GM18519 (cell line): ENCODE results near the gene UBE2D3.
"Not testable (repeated sequence)": the region's sequence is repeated elsewhere in the genome, so short reads cannot be mapped to it uniquely, and the experiment has no call there.

Source experiments
- ATAC-seq: cut with Tn5 transposase; IDR thresholded peaks from one replicate; pipeline ENCODE4 v1.9.1; 2021; ENCODE audit warnings: mild to moderate bottlenecking, moderate library complexity; ENCODE audit not compliant: unreplicated experiment, low FRiP score

UBE2D3 gene

DNA sequence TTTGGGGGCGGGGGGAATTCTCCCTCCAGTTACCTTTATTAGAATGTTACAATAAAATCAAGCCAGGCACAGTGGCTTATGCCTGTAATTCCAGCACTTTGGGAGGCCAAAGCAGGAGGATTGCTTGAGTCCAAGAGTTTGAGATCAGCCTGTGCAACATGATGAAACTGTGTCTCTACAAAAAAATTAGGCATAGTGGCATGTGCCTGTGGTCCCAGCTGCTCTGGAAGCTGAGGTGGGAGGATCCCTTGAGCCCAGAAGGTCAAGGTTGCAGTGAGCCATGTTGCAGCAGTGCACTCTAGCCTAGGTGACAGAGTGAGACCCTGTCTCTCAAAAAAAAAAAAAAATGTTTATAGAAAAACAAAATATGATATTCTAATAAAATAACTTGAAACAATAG lies 5.3 kb upstream of the UBE2D3 start:
- ATAC-seq = no peak

DNA sequence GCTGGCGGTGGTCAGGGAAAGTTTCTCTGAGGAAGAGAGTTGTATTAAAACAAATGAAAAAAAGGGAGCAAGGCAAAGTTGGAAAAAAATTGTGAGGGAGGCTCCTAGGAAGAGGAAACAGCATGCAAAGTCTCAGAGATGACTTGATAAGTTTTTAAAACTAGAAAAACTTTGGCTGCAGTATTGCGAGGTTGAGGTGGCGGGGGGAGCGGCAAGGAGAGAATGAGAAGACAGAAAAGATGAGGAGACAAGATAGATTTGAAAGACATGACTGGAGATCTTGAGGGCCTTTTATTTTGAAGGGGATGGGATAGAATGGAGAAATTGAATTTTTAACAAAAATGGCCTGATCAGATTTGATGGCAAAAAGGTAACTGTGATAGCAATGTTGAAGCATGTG lies 4.8 kb upstream of the UBE2D3 start:
- no peak for ATAC-seq

GRCh38 chr4:102829803-102830202 lies 2.5 kb upstream of the UBE2D3 start:
- ATAC-seq = no peak

- ATAC-seq = no peak
These were observed 1.1 kb upstream of the UBE2D3 start for GRCh38 chr4:102828497-102828808.

DNA sequence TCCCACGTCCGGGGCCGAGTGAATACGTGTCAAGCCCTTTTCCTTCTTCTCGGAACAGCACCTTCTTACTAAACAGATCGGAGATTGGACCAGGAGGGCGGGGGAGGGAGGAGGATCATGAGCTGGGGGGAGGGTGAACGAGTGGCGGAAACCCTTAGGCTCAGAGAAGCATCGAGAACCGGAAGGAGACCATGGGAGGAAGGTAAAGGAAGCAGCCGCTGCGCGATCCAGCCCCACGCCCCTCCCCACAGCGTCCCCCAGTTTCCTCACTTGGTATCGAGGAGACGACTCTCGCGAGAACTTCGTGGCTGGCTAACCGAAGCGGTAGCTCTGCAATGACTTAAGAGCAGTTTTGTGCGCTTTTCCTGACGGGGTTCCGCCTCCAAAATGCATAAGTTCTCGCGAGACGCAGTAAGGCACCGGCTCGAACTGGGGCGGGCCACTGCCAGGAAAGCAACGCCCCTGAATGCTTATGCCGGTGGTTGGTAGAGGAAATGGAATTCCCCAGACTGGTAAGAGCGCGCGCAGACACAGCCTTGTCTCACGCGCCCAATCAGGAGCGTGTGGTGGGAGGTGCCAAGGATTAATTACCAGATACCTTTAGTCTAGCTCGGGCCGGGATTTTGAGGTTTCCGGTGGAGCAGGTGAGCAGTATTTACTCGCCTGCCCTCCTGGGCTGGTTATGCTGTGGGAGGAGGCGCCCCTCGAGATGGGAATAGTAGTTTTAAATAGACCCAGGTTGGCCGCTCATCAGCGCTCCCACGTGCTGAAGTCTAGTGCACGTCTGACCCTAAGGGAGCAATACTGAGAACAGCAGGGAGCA lies 534 bp upstream of the UBE2D3 start:
- peak; percentile 83 for ATAC-seq

DNA sequence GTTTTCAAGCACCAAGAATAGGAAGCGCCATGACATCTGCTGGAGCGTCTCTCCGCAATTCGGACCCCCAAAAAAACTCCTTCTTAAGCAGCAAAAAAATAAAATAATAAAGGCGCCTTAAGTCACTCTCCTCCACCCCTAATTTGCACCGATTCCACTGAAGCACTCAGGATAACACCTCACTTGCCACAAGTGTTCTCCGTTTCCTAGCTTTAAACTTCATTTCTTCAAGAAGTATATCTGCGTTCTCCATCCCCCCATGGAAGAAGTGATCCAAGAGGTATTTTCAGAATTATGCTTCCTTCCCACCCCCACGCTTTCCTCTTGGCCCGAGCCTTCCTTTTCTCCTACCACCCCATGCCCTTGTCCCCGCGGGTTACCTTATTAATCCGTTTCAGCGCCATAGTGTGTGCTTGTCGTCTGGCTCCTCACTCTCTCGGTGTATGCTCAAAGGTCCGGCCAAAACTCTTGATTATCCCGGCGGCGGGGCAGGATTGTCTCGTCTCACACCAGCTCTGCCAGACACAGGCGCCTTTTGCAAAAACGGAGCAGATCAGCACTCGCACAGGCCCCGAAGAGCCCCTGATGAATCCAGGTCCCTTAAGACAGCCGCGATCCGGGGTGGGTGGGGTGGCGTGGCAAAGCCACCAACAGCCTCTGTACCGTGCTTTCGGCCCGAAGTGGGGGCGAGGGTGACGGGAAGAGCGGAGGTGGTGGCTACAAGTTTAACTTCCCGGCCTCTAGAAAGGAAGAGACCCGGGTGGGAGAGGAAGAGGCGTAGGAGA lies 1.1 kb downstream of the UBE2D3 start:
- no peak for ATAC-seq

- ATAC-seq = no peak
These were observed 1.9 kb downstream of the UBE2D3 start for GRCh38 chr4:102825261-102826091.

GRCh38 chr4:102824398-102824797 lies 3.0 kb downstream of the UBE2D3 start:
- ATAC-seq = no peak

- no peak for ATAC-seq
These were observed 3.5 kb downstream of the UBE2D3 start for GRCh38 chr4:102823897-102824296.

GRCh38 chr4:102823464-102823863 lies 3.9 kb downstream of the UBE2D3 start:
- no peak for ATAC-seq

DNA sequence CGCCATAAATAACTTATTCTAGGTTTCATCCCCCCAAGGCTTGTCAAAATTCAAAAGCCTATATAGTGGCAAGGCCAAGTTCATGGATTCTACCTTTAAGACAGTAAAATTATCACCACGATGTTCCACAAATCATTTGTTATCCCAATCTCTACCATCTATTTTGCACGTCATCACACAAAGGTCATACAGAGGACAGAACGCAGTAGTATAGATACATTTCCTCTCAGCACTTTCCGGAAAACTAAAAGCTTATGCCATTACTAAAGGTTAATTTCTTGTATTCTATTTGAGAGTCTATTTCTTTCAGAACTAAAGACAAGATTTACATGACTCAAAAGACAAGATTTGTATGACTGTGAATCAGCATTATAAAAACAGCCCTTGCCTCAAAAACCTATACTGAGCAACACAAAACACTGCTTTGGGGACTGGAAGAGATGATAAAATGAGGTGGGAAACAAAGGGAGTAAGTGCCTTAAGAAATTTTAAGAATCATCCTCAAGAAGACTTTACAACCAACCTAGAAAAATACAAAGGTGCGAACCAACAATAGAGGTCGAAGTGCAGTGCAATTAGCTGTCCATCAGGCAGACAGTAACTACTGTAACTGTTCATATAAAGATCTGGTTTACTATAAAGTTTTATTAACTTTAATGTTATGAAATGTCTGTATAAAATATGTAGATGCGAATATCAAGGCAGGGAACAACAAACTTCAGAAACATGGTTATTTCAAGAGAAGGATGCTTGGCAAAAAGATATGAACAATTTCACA lies 7.6 kb downstream of the UBE2D3 start:
- ATAC-seq = no peak

- ATAC-seq = not testable (repeated sequence)
These were observed 8.3 kb downstream of the UBE2D3 start for GRCh38 chr4:102819100-102819499.

DNA sequence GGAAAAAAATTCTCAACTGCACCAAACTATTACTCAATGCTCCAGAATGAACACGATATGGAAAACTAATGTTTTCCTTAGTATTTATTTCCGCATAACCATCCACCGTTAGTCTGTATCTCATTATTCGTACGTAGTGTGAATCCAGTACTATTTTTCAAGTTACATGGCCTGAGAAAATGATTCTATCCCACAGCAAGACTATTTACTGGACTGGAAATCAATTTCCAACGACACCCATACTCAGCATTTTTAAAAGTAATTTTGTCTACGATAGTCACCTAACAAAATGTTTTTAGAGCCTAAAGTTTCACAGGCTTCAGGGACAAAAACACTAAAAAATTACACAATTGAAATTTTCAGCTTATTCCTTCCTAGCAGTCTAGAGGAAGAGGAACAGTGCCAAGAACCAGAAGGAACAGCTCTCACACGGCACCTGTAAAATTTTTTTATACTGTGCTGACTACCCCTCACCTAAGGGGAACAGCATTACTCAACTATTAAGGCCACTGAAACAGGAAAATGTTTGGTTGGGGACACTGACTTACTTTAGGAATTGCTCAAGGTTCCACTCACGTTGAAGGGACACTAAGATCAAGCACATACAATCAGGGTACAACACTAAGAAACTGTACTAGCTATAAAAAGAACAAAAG lies 9.6 kb downstream of the UBE2D3 start:
- ATAC-seq = no peak

GRCh38 chr4:102817021-102817605 lies 10.2 kb downstream of the UBE2D3 start:
- no peak for ATAC-seq

GRCh38 chr4:102815981-102816380 lies 11.4 kb downstream of the UBE2D3 start:
- no peak for ATAC-seq

DNA sequence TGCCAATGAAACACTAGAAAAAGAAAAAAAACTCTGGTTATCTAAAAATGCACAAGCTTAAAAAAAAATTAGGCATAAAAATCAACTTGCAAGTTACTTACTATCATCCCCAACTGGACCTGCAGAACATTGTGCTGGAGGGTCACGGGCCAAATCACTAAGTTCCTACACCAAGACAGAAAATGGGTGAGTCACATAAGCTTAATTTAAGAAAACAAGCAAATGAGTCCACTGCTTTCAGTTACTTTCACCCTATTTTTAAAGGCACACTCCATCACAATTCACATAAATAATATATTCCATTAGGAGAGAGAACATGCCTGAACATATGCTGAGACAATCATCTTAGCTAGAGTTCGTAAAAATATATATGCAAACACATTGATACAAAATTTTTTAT lies 17.7 kb downstream of the UBE2D3 start:
- no peak for ATAC-seq

DNA sequence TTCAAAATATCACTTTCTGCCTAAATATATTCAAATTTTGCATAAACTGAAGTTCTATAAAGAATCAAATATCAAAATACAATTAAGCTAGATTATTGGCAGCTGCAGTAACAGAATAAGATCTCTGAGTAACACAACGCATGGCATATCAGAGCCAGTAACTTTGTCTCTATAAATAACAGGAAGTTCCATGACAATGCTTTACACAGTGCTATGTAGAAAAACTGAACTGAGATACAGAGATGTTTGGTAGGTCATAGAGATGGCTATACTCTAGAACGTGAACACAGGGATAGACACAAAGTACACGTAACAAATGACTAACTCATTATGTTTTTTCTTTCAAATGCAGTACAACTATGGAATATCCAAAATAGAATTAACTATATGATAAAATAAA lies 18.2 kb downstream of the UBE2D3 start:
- peak; percentile 48 for ATAC-seq

- ATAC-seq = no peak
These were observed 19.3 kb downstream of the UBE2D3 start for GRCh38 chr4:102808009-102808408.

DNA sequence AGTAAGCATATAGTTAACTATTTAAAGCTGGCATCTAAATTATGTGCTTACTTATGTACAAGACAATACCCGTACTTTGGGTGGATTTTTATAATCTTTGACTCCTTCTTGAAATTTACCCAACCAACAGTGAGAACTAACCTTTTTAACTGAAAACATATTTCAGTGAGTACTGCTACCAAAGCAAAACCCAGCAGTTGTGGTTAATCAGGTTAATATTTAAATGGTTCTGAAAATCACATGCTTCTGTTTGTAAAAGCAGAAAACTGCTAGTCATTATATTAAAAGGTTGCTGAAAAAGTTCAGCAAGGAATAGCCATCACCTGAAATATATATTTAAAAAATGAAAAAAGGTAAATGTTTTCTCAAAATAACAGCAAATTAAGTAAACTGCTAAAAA lies 20.0 kb downstream of the UBE2D3 start:
- no peak for ATAC-seq

DNA sequence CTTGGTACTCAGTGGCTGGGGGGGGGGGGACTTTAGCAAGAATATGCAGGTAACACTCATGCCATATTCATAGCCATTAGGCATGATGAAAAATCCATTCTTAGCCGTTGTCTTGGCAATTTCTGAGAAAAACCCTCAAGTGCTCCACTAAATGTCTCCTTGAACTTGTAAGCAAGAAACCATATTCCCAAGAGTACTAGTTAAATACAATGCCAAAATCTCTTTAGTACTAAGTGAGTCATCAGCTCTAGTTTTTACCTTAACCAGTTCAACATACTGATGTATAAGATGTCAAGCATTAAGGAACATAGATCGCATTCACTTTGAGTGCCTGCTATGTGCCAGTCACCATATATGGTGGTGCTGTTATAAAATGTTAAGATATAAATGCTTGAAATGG lies 27.5 kb downstream of the UBE2D3 start:
- ATAC-seq = no peak
